Glutamatergic neuron (in vitro differentiated cells): ENCODE measurements around the gene TMBIM4. TPM values are rescaled to one million over a fixed set of nuclear protein-coding genes. Genes with fewer than 3 reads are reported as not detected.
A peak's percentile ranks its signal among the peaks of the same experiment; 100 is the strongest.
"Not testable (repeated sequence)": the region's sequence is repeated elsewhere in the genome, so short reads cannot be mapped to it uniquely, and the experiment has no call there.

ENCODE experiments used
- DNase-seq: peaks from one replicate; pipeline ENCODE4 v3.0.0; 2022
- H3K27ac Mint-ChIP-seq: one replicate; pipeline ENCODE4 v1.8.0; 2020; ENCODE audit warnings: mild to moderate bottlenecking, mixed read lengths, inconsistent platforms; ENCODE audit not compliant: unreplicated experiment
- H3K27me3 Mint-ChIP-seq: one replicate; pipeline ENCODE4 v1.8.0; 2020; ENCODE audit warnings: mild to moderate bottlenecking, moderate library complexity, mixed read lengths, inconsistent platforms; ENCODE audit not compliant: unreplicated experiment
- H3K36me3 Mint-ChIP-seq: one replicate; pipeline ENCODE4 v1.8.0; 2020; ENCODE audit warnings: mild to moderate bottlenecking, mixed read lengths, inconsistent platforms; ENCODE audit not compliant: unreplicated experiment
- H3K4me1 Mint-ChIP-seq: one replicate; pipeline ENCODE4 v1.8.0; 2020; ENCODE audit warnings: mild to moderate bottlenecking, low read depth, mixed read lengths, inconsistent platforms; ENCODE audit not compliant: unreplicated experiment
- H3K4me3 Mint-ChIP-seq: one replicate; pipeline ENCODE4 v1.8.0; 2020; ENCODE audit warnings: mild to moderate bottlenecking, mixed read lengths, inconsistent platforms; ENCODE audit not compliant: unreplicated experiment
- H3K9me3 Mint-ChIP-seq: one replicate; pipeline ENCODE4 v1.8.0; 2020; ENCODE audit warnings: mild to moderate bottlenecking, moderate library complexity, mixed read lengths, inconsistent platforms; ENCODE audit not compliant: unreplicated experiment
- total RNA-seq: library from RNA; stranded (reverse); fragmentation: NEBNext Ultra II Directional; extraction: Animal tissue kit (Norgen Biotek cat#: 25700); gene quantifications from one replicate; pipeline ENCODE4 v1.2.1, GENCODE V29; 2021; ENCODE audit not compliant: unreplicated experiment
- TF ChIP-seq, protein P1 (sequence below): fragments of 200-600 bp; sonication (generic); IDR thresholded peaks from one replicate; pipeline ENCODE4 v1.5.0; 2021; ENCODE audit not compliant: partially characterized antibody, unreplicated experiment

Gene TMBIM4
- total RNA-seq, 1 donor from 2014 or later, result 26.6 TPM

DNA sequence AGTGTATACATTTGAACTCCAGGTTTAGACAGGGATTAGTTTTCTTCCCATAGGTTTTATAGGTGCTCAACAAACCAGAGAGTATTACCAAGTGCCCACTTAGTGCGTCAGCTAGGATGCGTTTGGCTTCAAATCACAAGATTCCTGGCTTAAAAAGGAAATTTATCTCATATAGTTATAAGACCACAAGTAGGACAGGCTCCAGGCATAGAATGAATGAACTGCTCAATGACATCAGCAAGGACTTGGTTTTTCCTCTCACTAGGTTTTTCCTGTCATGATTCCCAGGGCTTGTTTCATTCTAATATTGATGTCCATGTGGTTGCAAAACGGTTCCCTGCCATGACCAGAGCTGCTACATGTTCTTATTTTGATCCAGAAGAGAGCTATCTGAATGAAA is 13.2 kb upstream of the TMBIM4 start:
- Mint-ChIP-seq H3K4me3 (no peak overlapping the region), H3K9me3 (peaks cover 3% of the 10 kb centered on the region), H3K27me3 (peaks cover 7% of the 10 kb centered on the region), H3K27ac (no peak overlapping the region), H3K4me1 (no peaks in the 10 kb centered on the region), H3K36me3 (peaks cover 11% of the 10 kb centered on the region)
- DNase-seq, result no peak
- TF ChIP-seq, protein P1, sequence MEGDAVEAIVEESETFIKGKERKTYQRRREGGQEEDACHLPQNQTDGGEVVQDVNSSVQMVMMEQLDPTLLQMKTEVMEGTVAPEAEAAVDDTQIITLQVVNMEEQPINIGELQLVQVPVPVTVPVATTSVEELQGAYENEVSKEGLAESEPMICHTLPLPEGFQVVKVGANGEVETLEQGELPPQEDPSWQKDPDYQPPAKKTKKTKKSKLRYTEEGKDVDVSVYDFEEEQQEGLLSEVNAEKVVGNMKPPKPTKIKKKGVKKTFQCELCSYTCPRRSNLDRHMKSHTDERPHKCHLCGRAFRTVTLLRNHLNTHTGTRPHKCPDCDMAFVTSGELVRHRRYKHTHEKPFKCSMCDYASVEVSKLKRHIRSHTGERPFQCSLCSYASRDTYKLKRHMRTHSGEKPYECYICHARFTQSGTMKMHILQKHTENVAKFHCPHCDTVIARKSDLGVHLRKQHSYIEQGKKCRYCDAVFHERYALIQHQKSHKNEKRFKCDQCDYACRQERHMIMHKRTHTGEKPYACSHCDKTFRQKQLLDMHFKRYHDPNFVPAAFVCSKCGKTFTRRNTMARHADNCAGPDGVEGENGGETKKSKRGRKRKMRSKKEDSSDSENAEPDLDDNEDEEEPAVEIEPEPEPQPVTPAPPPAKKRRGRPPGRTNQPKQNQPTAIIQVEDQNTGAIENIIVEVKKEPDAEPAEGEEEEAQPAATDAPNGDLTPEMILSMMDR, result no peak

DNA sequence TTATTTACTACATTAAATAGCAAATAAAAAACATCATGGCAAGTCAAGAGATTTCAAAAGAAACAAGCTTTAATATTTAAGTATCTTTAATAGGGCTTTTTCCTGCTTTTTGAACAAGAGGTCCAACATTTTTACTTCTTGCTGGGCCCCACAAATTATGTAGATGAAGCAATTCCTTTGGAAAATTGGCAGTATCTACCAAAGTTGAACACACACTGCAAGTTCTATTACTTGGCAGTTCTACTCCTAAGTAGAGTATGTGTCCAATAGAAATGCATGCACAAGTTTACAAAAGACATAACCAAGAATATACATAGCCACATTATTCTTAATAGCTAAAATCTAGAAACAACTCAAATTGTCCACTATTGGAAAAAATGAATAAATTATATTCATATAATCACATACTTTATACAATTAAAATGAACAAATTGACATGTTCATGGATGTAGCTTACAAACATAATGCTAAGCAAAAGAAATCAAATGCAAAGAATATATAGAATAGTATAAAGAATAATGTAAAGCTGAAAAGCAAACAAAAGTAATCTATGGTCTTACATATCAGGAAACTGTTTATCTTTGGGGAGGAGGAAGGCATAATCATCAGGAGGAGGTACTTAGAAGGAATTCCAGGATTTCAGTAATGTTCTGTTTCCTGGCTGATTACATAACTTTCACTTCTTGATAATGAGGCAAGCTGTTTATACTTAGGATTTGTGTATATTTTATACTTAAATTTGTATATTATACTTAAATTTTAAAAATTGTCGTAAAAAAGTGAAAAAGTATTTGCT is 6.5 kb upstream of the TMBIM4 start:
- Mint-ChIP-seq H3K4me1 (no peaks in the 10 kb centered on the region), H3K9me3 (no peaks in the 10 kb centered on the region), H3K4me3 (no peak overlapping the region), H3K27ac (no peak overlapping the region), H3K36me3 (peaks cover 9% of the 10 kb centered on the region), H3K27me3 (peaks cover 1% of the 10 kb centered on the region)
- TF ChIP-seq, protein P1, result no peak
- DNase-seq, result no peak

- not testable (repeated sequence) for H3K4me3 Mint-ChIP-seq
Measured at GRCh38 chr12:66174391-66175325, 4.9 kb upstream of the TMBIM4 start.

DNA sequence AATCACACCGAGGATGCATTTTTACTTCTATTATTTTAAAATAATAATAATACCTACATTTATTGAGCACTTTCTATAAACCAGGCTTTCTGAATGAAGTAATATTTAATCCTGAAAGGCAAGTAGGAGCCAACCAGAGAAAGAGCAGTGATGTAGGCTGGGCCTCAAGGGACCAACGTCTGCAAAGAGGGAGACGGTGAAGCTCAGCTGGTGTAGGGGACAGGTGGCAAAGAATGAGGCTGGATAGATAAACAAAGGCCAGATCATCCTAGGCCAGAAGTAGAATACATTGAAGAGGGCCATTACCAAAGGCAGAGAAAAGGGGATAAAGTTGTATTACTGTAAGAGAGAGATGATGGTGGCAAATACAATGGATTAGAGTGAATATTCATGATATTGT is 810 bp upstream of the TMBIM4 start:
- peak overlapping the region; percentile 96 for H3K4me3 Mint-ChIP-seq
- DNase-seq, result no peak
- H3K4me1 Mint-ChIP-seq, result peaks cover 5% of the 10 kb centered on the region
- H3K27ac Mint-ChIP-seq, result peak overlapping the region; percentile 73
- TF ChIP-seq, protein P1, result no peak
- peaks cover 2% of the 10 kb centered on the region for H3K27me3 Mint-ChIP-seq
- H3K9me3 Mint-ChIP-seq, result peaks cover 1% of the 10 kb centered on the region
- H3K36me3 Mint-ChIP-seq, result peaks cover 13% of the 10 kb centered on the region

More at GRCh38 chr12:66174391-66175325, 4.9 kb upstream of the TMBIM4 start:
- not testable (repeated sequence) for H3K27me3 Mint-ChIP-seq, H3K9me3 Mint-ChIP-seq, H3K36me3 Mint-ChIP-seq, H3K4me1 Mint-ChIP-seq
- DNase-seq, result peak; percentile 48
- peak overlapping the region; percentile 43 for H3K27ac Mint-ChIP-seq

GRCh38 chr12:66168410-66168809 is 1.4 kb downstream of the TMBIM4 start:
- H3K4me3 Mint-ChIP-seq, result peak overlapping the region; percentile 1

More at GRCh38 chr12:66168410-66168809, 1.4 kb downstream of the TMBIM4 start:
- H3K27me3 Mint-ChIP-seq, result peaks cover 2% of the 10 kb centered on the region
- peaks cover 18% of the 10 kb centered on the region for H3K36me3 Mint-ChIP-seq
- peaks cover 1% of the 10 kb centered on the region for H3K9me3 Mint-ChIP-seq
- H3K27ac Mint-ChIP-seq, result no peak overlapping the region
- TF ChIP-seq, protein P1, result no peak
- no peak for DNase-seq
- H3K4me1 Mint-ChIP-seq, result peaks cover 5% of the 10 kb centered on the region
